Activated T-cell treated with anti-CD3 and anti-CD28 coated beads, Interleukin-2, amount 50 U/mL, for 48 hours (primary cell): ENCODE results near the gene ERCC4.
A peak's percentile ranks its signal among the peaks of the same experiment; 100 is the strongest.
"Not testable (repeated sequence)": the region's sequence is repeated elsewhere in the genome, so short reads cannot be mapped to it uniquely, and the experiment has no call there.

Source experiments
- DNase-seq, 2 experiments: peaks; one replicate each; pipeline ENCODE4 v3.0.0-alpha.2; 2020

ERCC4 gene

DNA sequence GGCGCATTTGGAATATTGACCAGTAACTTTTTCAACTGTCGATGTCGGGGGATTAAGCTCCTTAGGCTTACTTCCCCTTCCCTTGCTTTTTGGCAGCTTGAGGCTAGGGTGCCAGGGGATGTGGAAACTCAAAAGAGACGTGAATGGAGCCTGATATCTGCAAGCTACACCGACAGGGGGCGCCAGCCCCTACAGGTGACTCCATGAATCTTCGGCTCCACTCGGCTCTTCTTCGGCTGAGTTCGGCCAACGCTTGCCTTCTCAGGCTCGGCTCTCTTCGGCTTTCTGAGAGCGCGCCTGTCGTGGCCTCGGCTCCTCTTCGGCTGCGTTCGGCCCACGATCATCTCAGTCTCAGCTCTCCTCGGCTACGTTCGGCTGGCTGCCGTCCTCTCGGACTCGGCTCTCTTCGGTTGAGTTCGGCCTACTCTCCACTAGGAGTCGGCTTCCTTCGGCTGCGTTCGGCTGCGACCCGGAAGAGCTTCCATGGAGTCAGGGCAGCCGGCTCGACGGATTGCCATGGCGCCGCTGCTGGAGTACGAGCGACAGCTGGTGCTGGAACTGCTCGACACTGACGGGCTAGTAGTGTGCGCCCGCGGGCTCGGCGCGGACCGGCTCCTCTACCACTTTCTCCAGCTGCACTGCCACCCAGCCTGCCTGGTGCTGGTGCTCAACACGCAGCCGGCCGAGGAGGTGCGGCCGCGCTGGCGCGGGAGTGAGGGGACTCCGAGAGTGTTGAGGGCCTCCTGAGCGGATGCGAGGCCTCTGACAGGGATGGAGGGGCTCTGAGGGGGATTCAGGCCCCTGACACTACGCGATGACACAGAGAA, at the start of gene ERCC4:
Gene ERCC4 (plus strand): TSS at position 472 of the 827 bp plus-strand sequence. CDS start 12 bp downstream, at position 484.
- DNase-seq: peak; percentile 99

DNA sequence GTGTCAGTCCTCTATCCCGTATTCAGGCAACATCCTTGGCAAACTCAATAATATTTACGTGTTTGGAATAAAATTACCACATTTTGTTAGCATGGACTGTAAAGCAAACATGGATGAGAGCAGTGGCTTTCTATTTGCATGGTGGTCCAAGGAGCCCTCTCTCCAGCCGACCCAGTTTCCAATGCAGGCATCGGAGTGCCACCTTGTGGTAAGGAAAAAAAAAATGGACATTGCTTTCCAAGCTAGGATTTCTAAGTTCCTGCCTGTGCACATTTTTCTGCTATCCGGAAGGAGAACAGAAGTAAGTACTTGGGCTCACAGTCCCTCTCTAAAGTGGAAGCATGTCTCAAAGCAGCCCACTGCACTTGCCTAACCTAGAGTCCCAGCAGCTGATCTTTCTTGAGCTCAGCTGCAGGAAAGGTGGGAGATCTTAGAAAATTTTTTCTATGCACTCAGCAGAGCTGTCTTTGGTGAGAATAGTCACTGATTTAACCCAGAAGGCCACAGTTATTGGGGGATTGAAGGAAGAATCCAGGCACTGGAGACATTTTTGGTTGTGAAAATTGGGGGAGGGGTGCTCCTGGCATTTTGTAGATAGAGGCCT, 46.0 kb upstream of the ERCC4 start:
- no peak for DNase-seq

DNA sequence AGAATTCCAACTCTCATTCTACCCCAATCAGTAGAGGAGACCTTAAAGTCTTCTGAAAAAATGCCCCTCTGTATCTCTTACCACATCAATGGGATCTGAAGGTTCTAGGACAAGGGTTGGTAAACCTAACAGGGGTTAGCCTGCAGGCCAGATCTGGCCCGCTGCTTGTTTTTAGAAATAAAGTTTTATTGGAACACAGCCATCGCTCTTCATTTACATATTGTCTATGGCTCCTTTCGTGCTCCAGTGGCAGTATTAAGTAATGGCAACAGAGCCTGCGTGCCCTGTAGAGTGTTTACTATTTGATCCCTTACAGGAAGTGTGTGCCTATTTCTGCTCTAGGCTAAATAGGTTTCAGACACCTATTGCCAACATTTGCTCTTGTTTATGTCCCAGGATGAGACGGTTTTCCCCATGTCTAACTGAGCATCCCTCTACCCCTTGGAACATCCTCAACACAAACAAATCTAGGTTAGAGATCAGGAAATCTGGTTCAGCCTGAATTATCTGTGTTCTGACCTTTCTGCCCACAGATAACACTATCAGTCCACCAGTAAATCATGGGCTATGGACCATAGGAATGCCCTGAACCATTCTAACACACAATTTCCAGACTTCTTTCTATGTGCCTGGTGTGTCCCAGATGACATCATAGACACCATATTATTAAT, 44.2 kb upstream of the ERCC4 start:
- no peak for DNase-seq

DNA sequence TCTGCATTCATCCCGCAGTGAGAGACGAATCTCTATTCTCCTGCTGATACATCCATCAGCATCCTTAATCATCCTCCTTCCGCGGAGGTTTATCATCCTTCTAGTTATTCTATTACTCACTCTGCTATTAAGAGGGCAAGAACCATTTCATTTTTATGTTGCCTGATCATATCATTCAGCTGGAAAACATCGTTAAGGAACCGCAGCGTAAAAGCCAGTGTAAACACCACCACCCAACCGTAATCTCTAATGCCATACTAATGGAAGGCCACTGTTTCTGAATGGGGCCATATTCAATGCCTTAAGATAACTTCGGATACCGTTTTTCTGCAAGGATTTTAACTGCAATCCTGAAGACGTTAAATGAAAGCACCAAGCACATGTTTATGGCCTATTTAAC, 36.7 kb upstream of the ERCC4 start:
- no peak for DNase-seq

DNA sequence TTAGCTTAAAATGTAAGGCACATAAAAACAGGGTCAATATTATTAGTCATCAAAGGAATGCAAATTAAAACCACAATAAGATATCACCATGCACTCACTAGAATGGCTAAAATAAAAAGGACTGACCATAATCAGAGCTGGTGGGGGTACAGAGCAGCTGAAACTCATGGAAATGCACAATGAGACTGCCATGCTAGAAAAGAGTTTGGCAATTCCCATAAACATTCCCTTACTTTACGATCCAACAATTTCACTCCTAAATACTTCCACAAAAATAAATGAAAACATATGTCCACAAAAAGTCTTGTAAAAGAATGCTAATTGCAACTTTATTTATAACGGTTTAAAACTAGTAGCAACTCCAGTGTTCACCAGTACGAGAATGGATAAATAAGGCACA, 36.1 kb upstream of the ERCC4 start:
- DNase-seq: no peak

DNA sequence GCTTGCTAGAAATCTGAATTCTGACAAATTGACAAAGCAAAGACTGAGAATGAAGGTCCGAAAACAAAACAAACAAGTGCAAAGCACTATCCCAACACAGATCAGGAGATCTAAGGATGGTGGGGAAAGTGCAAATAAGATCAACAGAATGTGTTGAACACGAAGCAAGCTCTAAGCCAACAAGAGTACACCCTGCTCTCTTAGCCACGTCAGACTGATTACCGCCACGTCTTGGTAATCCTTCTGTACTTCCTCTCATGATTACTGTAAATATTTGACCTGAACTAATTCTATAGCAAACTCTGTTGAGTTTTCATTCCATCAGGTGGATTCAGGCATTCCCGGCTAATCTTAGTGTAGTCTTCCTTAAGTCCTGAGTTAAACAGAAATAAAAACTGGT, 34.3 kb upstream of the ERCC4 start:
- DNase-seq: no peak

DNA sequence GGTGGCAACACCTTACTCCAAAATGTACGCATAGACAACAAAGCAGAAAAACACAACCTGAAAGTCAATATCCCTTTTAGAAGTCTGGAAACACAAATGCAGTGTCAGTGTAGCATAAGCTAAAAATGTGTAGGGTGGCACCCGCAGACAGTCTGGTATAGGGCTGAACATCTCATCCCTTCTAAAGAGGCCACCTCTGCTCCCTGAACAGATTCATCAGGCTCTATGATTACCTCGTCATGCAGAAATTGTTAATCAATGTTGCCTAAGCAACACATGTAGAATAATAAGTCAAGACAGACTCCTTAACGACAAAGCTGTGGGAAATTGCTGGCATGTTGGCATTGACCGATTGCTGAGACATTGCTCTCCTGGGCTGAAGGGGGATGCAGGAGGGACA, 33.3 kb upstream of the ERCC4 start:
- DNase-seq: no peak

DNA sequence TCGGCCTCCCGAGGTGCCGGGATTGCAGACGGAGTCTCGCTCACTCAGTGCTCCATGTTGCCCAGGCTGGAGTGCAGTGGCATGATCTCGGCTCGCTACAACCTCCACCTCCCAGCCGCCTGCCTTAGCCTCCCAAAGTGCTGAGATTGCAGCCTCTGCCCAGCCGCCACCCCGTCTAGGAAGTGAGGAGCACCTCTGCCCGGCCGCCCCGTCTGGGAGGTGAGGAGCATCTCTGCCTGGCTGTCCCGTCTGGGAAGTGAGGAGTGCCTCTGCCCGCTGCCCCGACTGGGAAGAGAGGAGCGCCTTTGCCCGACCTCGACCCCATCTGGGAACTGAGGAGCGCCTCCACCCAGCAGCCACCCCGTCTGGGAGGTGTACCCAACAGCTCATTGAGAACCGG, 30.6 kb upstream of the ERCC4 start:
- not testable (repeated sequence) for DNase-seq

DNA sequence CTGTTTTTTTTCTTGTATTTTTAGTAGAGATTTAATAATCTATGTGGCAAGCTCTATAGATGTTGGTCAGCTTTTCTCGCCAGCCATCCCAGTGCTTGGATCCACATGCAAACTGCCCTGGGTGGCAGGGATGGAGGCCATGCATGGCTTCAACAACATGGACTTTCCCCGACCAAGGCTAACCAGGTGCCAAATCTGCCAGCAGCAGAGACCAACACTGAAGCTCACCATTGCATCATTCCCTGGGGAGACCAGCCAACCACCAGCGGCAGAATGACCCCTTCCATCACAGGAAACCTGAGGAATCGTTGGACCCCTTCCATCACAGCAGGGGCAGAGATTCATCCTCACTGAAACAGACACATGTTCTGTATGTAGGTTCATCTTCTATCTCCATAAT, 27.7 kb upstream of the ERCC4 start:
- DNase-seq: no peak

DNA sequence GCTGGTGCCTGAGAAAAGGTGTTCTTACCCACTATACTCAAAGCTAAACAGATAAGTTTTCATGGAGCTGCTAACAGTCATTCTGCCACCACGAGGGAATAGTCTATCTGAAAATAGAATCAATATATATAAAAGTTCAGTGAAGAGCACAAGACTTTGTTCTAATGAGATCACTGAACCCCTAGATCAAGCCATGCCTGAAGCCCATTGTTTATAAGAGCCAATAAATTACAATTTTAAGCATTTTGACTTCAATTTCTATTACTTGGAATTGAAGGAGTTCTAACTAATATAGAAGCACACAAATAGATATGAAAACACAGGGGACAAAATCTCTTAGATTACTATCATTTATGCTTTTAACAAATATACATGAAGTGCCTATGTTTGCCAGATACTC, 24.4 kb upstream of the ERCC4 start:
- DNase-seq: no peak

DNA sequence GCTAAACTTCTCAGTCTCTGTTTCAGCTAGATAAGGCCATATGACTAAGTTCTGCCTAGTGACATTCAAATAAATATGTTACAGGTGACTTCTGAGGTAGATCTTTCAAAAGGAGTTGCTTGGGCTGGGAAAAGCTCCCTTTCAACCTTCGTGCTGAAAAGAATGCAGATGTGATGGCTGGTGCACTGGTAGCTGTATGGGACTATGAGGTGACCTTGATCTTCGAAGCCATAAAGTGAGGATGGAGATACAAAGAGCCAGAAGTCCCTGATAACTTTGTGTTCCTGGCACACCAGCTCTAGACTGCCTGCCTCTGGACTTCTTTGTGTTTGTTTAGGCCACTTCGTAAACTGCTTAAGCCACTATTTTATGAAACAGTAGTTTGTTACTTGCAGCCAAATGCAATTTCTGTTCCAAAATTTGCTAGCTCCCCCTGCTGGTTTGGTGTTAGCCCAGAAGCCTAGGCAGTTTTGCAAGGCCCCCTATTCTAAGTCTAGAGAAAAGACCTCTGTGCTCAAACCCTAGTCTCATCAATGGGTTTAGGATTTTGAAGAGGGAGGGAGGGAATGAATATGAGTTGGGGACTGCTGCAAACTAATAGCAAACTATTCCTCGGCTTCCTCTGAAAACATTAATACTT, 23.3 kb upstream of the ERCC4 start:
- DNase-seq: no peak

DNA sequence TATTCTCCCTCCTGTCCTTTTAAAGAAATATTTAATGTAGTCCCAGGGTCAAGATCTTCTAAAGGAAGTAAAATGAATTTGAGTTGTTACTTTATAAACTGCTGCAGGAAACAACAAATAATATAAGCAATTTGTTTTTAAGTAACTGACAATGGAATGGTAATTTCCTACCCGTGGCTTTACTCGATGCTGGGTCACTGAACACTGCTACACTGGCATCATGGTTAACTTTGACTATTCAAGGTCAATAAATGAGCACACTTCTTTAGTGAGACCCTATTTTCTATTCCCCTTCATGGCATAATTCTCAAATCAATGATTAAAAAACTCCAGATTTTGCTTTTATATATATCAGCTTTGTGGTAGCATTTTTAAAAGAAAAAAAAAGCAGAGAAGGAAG, 22.1 kb upstream of the ERCC4 start:
- no peak for DNase-seq

DNA sequence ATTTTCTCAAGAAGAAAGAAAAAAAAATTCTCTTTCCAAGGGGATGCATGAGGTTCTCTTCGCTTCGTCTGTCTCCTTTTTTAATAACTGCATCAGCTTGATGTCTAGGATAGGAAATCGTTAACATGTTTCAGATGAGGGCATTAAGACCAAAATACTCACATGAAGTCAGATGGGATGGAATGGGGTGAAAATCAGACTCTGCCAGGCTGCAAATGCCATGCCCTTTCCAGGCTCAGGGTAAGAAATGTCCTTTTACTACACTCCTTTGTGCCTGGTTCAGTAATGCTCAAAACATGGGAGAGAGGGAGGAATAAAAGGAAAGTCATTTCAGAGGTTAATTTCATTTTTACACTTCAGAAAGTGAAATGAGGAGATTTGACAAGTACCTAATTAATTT, 21.7 kb upstream of the ERCC4 start:
- no peak for DNase-seq

DNA sequence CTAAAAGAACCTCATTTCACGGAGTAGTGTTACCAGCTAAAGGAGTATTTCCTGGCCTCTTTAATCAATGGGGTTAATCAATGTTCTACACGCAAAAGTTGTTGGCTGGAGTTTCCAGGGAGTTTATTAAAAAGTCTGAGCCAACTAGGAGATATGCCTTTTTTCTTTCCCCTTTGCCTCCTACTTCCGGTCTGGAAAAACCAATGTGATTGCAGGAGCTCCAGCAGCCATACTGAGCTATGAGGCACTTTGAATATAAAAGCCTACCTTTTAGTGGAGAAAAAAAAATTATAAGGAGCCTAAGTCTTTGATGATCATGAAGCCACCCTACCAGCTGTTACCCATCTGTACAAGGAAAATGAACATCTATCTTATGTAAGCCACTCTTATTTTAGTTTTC, 17.9 kb upstream of the ERCC4 start:
- no peak for DNase-seq

DNA sequence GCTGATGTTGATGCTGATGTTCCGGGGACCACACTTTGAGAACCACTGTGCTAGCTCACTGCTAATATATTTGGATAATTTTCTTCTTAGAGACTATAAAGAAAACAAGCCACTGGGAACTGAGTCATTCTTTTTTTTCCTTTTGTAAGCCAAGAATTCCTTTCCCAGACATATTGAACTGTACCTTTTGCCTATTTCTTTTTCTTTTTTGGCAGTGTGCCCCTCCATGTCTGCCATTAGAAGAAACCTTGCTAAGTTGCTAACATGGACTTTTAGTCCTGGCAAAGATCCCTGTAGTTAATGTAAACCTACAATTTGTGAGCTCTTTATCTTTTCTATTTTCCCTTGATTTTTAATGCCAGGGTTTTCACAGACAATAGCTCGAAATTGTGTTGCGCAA, 17.3 kb upstream of the ERCC4 start:
- no peak for DNase-seq

DNA sequence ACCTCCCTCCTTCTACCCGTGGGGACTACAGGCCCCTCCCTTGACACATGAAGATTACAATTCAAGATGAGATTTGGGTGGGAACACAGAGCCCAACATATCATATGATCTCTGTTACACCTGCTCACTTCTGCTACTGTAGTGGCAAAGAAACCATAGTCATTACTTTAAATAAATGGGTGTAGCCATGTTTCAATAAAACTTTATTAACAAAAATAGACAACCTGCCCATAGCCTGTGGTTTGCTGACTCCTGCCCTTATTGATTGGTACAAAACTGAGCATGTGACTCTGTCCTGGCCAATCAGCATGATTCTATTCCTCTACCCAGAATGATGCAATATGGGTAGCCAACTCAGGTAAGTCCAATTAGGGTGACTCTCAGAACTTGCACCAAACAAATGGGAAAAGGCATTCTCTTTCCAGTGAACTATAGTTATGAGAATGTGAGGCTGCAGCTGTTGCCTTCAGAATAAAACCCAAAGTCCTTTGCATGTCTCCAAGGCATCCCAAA, 15.7 kb upstream of the ERCC4 start:
- DNase-seq: no peak

DNA sequence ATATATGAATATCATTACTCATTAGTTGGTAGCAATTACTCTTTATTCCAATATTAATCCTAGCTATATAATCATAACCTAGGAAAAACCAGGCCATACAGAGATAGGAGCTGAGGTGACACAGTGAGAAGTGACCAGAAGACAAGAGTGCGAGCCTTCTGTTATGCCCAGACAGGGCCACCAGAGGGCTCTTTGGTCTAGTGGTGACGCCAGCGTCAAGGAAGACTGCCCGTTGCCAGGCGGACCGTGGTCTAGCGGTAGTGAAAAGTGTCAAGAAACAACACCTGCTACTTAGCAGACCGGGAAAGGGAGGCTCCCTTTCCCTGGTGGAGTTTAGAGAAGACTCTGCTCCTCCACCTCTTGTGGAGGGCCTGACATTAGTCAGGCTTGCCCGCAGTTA, 15.1 kb upstream of the ERCC4 start:
- DNase-seq: peak; percentile 36 to 52

DNA sequence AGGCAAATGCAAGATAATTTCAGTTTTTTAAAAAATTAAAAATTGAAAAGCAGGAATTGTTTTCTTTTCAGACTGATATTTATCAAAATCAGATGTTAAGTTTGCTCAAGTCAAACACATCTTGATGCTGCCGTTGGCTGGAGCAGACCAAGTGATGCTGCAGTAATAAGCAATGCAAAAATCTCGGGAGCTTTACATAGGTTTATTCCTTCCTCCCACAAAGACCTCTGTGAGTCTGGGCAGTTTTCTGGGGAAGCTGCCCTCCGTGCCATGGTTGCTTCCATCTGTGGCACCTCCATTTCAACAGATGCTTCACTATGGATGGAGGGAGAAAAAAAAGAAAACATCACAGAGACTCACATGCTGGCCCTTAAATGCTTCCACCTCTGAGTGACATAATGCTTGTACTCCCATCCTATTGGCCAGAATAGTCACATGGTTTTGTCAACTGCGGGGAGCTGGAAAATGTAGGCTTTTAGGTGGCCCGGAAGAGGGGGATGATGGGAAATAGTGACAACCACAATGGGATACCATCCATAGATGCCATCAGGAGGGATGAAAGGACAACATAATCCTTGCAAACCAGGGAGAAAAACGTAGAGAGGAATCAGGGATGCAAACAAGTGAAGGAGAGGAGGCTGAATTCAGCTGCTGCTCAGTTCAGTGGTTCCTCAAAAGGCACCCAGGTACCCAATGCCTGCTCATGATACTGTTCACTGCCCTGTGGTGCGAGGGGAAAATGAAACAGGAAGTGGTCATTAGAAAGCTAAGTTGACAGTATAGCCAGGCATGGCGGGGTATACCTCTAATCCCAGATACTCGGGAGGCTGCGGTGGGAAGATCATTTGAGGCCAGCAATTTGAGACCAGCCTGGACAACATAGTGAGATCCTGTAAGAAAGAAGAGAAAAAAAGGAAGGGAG, 13.5 kb upstream of the ERCC4 start:
- DNase-seq: no peak

DNA sequence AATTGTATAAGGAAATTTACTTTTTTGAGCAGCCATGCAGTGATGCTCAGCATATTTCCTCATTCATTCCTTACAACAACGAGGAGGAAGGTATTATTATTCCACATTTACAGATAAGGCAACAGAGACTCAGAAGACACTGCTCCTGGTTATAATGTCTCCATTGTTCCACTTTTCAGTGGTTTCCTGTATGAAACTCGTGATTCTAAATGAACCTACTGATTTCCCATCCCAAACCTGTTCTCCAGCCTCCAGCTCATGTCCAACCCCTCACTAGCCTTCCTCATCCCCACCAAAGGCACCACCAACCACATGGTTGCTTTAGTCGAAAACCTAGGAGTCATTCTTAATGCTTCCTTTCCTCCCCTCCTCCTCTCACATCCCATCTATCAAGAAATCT, 12.5 kb upstream of the ERCC4 start:
- no peak for DNase-seq

DNA sequence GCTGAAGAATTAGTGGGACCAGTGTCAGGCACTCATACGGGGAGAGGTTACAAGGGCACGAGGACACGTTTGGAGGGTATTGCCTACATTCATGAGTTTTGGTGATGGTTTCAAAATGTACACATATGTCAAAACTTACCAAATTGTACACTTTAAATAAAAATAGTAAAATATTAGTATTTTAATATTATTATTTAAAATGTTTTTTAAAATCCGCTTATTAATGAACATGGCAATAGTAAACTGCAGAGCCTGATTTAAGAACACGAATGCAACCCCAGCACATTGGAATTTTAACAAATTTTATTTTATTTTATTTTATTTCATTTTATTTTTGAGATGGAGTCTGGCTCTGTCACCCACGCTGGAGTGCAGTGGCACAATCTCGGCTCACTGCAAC, 10.9 kb upstream of the ERCC4 start:
- DNase-seq: no peak

DNA sequence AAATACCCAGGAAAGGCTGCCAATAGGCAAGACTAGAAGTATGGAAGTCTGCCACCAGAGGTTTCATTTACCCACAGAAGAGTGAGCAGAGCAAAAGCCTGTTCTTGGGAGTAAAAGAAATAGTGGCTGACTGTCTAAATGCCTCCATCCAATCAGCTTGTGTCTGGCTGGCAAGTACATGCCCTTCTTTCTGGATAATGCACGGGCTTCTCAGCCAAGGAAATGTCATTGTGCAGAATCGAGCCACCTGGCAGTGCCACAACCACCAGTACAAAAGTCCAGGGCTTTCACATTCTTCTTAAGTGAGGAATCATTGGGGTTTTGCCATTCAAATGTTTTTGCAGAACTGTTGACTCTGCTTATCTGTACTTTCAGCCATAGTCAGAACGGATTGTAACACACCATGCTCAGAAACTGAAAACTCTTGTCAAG, 10.1 kb upstream of the ERCC4 start:
- no peak for DNase-seq

DNA sequence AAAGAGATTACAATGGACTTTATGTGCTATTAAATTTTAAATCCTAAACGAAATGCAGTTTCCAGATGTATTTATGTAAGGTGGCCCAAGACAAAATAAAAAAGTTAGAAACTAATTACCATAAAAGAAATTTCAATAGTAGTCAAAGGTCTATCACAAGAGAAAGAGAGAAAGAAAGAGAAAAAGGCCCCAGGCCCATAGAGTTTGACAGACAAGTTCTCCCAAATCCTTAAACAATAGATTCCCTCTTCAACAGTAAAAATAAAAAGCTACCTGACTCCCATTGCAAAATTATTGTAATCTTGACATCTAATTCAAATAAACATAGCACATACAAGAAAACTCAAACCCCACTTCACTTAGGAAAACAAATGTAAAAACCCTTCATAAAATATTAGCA, 8.6 kb upstream of the ERCC4 start:
- DNase-seq: no peak
